ENCODE results near the gene CCN5. TPM values are rescaled to one million over a fixed set of nuclear protein-coding genes. Genes with fewer than 3 reads are reported as not detected.

Gene CCN5
- polyA plus RNA-seq, 2 donors: 24.5 to 48.2 TPM

- Histone ChIP-seq H3K4me3 (ENCODE audit: low read depth in 1 of 2, low read length in 2 of 2) (no peak overlapping the region), H3K27me3 (ENCODE audit: control insufficient read depth in 1 of 2, insufficient read depth in 2 of 2, low read length in 2 of 2) (no peaks in the 10 kb centered on the region), H3K27ac (ENCODE audit: low read depth in 2 of 2, low read length in 1 of 2) (no peak overlapping the region), H3K4me1 (ENCODE audit: control insufficient read depth in 2 of 2, insufficient read depth in 2 of 2, low read length in 1 of 2) (peaks cover 4% of the 10 kb centered on the region in 2 donors), H3K9me3 (ENCODE audit: control insufficient read depth in 2 of 2, insufficient read depth in 1 of 2, low read depth in 1 of 2, low read length in 1 of 2) (no peaks in the 10 kb centered on the region), H3K36me3 (ENCODE audit: control insufficient read depth in 2 of 2, insufficient read depth in 2 of 2, low read length in 1 of 2) (no peaks in the 10 kb centered on the region)
- WGBS, 2 donors: 41 to 70% methylated on average over 56 to 73 of the region's 73 CpGs
Observed at GRCh38 chr20:44750081-44750805, 35.1 kb downstream of the CCN5 start.

GRCh38 chr20:44752099-44752931, 37.1 kb downstream of the CCN5 start:
- no peak overlapping the region for H3K4me3 ChIP-seq (ENCODE audit: low read depth in 1 of 2, low read length in 2 of 2)
- WGBS, 2 donors: 64 to 68% methylated on average over 17 of the region's 17 CpGs
- H3K27me3 ChIP-seq (ENCODE audit: control insufficient read depth in 1 of 2, insufficient read depth in 2 of 2, low read length in 2 of 2): no peaks in the 10 kb centered on the region
- H3K9me3 ChIP-seq (ENCODE audit: control insufficient read depth in 2 of 2, insufficient read depth in 1 of 2, low read depth in 1 of 2, low read length in 1 of 2): no peaks in the 10 kb centered on the region
- H3K36me3 ChIP-seq (ENCODE audit: control insufficient read depth in 2 of 2, insufficient read depth in 2 of 2, low read length in 1 of 2): no peaks in the 10 kb centered on the region
- no peaks in the 10 kb centered on the region for H3K4me1 ChIP-seq (ENCODE audit: control insufficient read depth in 2 of 2, insufficient read depth in 2 of 2, low read length in 1 of 2)
- H3K27ac ChIP-seq (ENCODE audit: low read depth in 2 of 2, low read length in 1 of 2): no peak overlapping the region

- H3K9me3 ChIP-seq (ENCODE audit: control insufficient read depth in 2 of 2, insufficient read depth in 1 of 2, low read depth in 1 of 2, low read length in 1 of 2): no peaks in the 10 kb centered on the region
- H3K27ac ChIP-seq (ENCODE audit: low read depth in 2 of 2, low read length in 1 of 2): no peak overlapping the region
- WGBS, 2 donors: 57 to 62% methylated on average over 7 of the region's 7 CpGs
- no peaks in the 10 kb centered on the region for H3K27me3 ChIP-seq (ENCODE audit: control insufficient read depth in 1 of 2, insufficient read depth in 2 of 2, low read length in 2 of 2)
- no peaks in the 10 kb centered on the region for H3K36me3 ChIP-seq (ENCODE audit: control insufficient read depth in 2 of 2, insufficient read depth in 2 of 2, low read length in 1 of 2)
- H3K4me3 ChIP-seq (ENCODE audit: low read depth in 1 of 2, low read length in 2 of 2): no peak overlapping the region
- no peaks in the 10 kb centered on the region for H3K4me1 ChIP-seq (ENCODE audit: control insufficient read depth in 2 of 2, insufficient read depth in 2 of 2, low read length in 1 of 2)
Observed at GRCh38 chr20:44754554-44754953, 39.4 kb downstream of the CCN5 start.

GRCh38 chr20:44756011-44756688, 41.0 kb downstream of the CCN5 start:
- no peaks in the 10 kb centered on the region for H3K27me3 ChIP-seq (ENCODE audit: control insufficient read depth in 1 of 2, insufficient read depth in 2 of 2, low read length in 2 of 2)
- 89 to 92% methylated on average over 17 to 18 of the region's 18 CpGs for WGBS, 2 donors
- no peaks in the 10 kb centered on the region for H3K36me3 ChIP-seq (ENCODE audit: control insufficient read depth in 2 of 2, insufficient read depth in 2 of 2, low read length in 1 of 2)
- no peak overlapping the region for H3K27ac ChIP-seq (ENCODE audit: low read depth in 2 of 2, low read length in 1 of 2)
- H3K4me3 ChIP-seq (ENCODE audit: low read depth in 1 of 2, low read length in 2 of 2): no peak overlapping the region
- no peaks in the 10 kb centered on the region for H3K9me3 ChIP-seq (ENCODE audit: control insufficient read depth in 2 of 2, insufficient read depth in 1 of 2, low read depth in 1 of 2, low read length in 1 of 2)
- H3K4me1 ChIP-seq (ENCODE audit: control insufficient read depth in 2 of 2, insufficient read depth in 2 of 2, low read length in 1 of 2): no peaks in the 10 kb centered on the region

GRCh38 chr20:44756956-44757355, 41.8 kb downstream of the CCN5 start:
- Histone ChIP-seq H3K36me3 (ENCODE audit: control insufficient read depth in 2 of 2, insufficient read depth in 2 of 2, low read length in 1 of 2) (no peaks in the 10 kb centered on the region), H3K9me3 (ENCODE audit: control insufficient read depth in 2 of 2, insufficient read depth in 1 of 2, low read depth in 1 of 2, low read length in 1 of 2) (no peaks in the 10 kb centered on the region)
- 79 to 91% methylated on average over 5 of the region's 5 CpGs for WGBS, 2 donors

GRCh38 chr20:44758247-44759101, 43.3 kb downstream of the CCN5 start:
- Histone ChIP-seq H3K4me1 (ENCODE audit: control insufficient read depth in 2 of 2, insufficient read depth in 2 of 2, low read length in 1 of 2) (no peaks in the 10 kb centered on the region), H3K36me3 (ENCODE audit: control insufficient read depth in 2 of 2, insufficient read depth in 2 of 2, low read length in 1 of 2) (no peaks in the 10 kb centered on the region), H3K4me3 (ENCODE audit: low read depth in 1 of 2, low read length in 2 of 2) (no peak overlapping the region), H3K9me3 (ENCODE audit: control insufficient read depth in 2 of 2, insufficient read depth in 1 of 2, low read depth in 1 of 2, low read length in 1 of 2) (no peaks in the 10 kb centered on the region), H3K27ac (ENCODE audit: low read depth in 2 of 2, low read length in 1 of 2) (no peak overlapping the region), H3K27me3 (ENCODE audit: control insufficient read depth in 1 of 2, insufficient read depth in 2 of 2, low read length in 2 of 2) (no peaks in the 10 kb centered on the region)
- 58 to 62% methylated on average over 10 of the region's 10 CpGs for WGBS, 2 donors

More at GRCh38 chr20:44756956-44757355, 41.8 kb downstream of the CCN5 start:
- Histone ChIP-seq H3K4me3 (ENCODE audit: low read depth in 1 of 2, low read length in 2 of 2) (no peak overlapping the region), H3K27me3 (ENCODE audit: control insufficient read depth in 1 of 2, insufficient read depth in 2 of 2, low read length in 2 of 2) (no peaks in the 10 kb centered on the region), H3K4me1 (ENCODE audit: control insufficient read depth in 2 of 2, insufficient read depth in 2 of 2, low read length in 1 of 2) (no peaks in the 10 kb centered on the region), H3K27ac (ENCODE audit: low read depth in 2 of 2, low read length in 1 of 2) (no peak overlapping the region)

- no peak overlapping the region for H3K4me3 ChIP-seq (ENCODE audit: low read depth in 1 of 2, low read length in 2 of 2)
- no peak overlapping the region for H3K27ac ChIP-seq (ENCODE audit: low read depth in 2 of 2, low read length in 1 of 2)
- H3K36me3 ChIP-seq (ENCODE audit: control insufficient read depth in 2 of 2, insufficient read depth in 2 of 2, low read length in 1 of 2): no peaks in the 10 kb centered on the region
- H3K27me3 ChIP-seq (ENCODE audit: control insufficient read depth in 1 of 2, insufficient read depth in 2 of 2, low read length in 2 of 2): no peaks in the 10 kb centered on the region
- 94 to 100% methylated on average over 1 of the region's 1 CpG for whole genome bisulfite sequencing, 2 donors
- no peaks in the 10 kb centered on the region for H3K9me3 ChIP-seq (ENCODE audit: control insufficient read depth in 2 of 2, insufficient read depth in 1 of 2, low read depth in 1 of 2, low read length in 1 of 2)
- H3K4me1 ChIP-seq (ENCODE audit: control insufficient read depth in 2 of 2, insufficient read depth in 2 of 2, low read length in 1 of 2): no peaks in the 10 kb centered on the region
Observed at GRCh38 chr20:44759595-44759994, 44.4 kb downstream of the CCN5 start.

GRCh38 chr20:44761423-44761822, 46.3 kb downstream of the CCN5 start:
- Histone ChIP-seq H3K27ac (ENCODE audit: low read depth in 2 of 2, low read length in 1 of 2) (no peak overlapping the region), H3K4me3 (ENCODE audit: low read depth in 1 of 2, low read length in 2 of 2) (no peak overlapping the region), H3K36me3 (ENCODE audit: control insufficient read depth in 2 of 2, insufficient read depth in 2 of 2, low read length in 1 of 2) (no peaks in the 10 kb centered on the region), H3K27me3 (ENCODE audit: control insufficient read depth in 1 of 2, insufficient read depth in 2 of 2, low read length in 2 of 2) (no peaks in the 10 kb centered on the region), H3K9me3 (ENCODE audit: control insufficient read depth in 2 of 2, insufficient read depth in 1 of 2, low read depth in 1 of 2, low read length in 1 of 2) (no peaks in the 10 kb centered on the region), H3K4me1 (ENCODE audit: control insufficient read depth in 2 of 2, insufficient read depth in 2 of 2, low read length in 1 of 2) (no peaks in the 10 kb centered on the region)
- WGBS, 2 donors: 41 to 47% methylated on average over 3 of the region's 3 CpGs

All from esophagus (tissue), 2 donors.